Measurements from ENCODE around the gene FAM234B. TPM values are rescaled to one million over a fixed set of nuclear protein-coding genes. Genes with fewer than 3 reads are reported as not detected.

FAM234B gene
- total RNA-seq, 2 donors from 2014 or later, result 20.8 to 32.0 TPM

DNA sequence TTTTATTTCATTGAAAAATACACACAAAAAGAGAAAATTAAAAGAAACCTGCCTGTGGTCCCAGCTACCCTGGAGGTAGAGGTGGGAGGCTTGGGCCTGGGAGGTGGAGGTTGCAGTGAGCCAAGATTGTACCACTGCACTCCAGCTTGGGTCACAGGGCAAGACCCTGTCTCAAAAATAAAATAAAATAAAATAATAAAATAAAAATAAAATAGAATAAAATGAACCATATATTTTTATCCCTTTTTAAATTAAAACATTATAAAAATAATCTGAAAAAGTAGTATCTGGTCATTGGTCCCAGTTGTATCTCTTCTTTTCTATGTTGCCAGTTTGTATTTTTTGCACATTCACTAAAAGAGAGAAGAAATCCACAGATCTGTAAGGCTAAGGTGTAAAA is 16.7 kb upstream of the FAM234B start:
- no peak overlapping the region for H3K27ac Mint-ChIP-seq
- Histone ChIP-seq H3K27ac (ENCODE audit: low read depth, low read length) (no peak overlapping the region), H3K36me3 (ENCODE audit: control insufficient read depth, insufficient read depth, low read length) (no peaks in the 10 kb centered on the region), H3K27me3 (ENCODE audit: control insufficient read depth, insufficient read depth, low read length, poor library complexity, severe bottlenecking) (no peaks in the 10 kb centered on the region), H3K9me3 (ENCODE audit: control insufficient read depth, low read length) (no peaks in the 10 kb centered on the region), H3K4me1 (ENCODE audit: control insufficient read depth, insufficient read depth, low read length) (peaks cover 4% of the 10 kb centered on the region), H3K4me3 (ENCODE audit: low read length) (no peak overlapping the region), H3K9ac (ENCODE audit: extremely low read depth, low read length, poor library complexity, severe bottlenecking) (no peak overlapping the region)
- no peaks in the 10 kb centered on the region for H3K36me3 Mint-ChIP-seq (ENCODE audit: low read depth)
- no peaks in the 10 kb centered on the region for H3K9me3 Mint-ChIP-seq
- peaks cover 11% of the 10 kb centered on the region for H3K4me1 Mint-ChIP-seq
- H3K27me3 Mint-ChIP-seq (ENCODE audit: insufficient read depth), result peaks cover 16% of the 10 kb centered on the region
- no peak for TF ChIP-seq CTCF (conservative IDR thresholded peaks at IDR 0.05)
- DNase-seq, result no peak
- H3K4me3 Mint-ChIP-seq, result no peak overlapping the region

DNA sequence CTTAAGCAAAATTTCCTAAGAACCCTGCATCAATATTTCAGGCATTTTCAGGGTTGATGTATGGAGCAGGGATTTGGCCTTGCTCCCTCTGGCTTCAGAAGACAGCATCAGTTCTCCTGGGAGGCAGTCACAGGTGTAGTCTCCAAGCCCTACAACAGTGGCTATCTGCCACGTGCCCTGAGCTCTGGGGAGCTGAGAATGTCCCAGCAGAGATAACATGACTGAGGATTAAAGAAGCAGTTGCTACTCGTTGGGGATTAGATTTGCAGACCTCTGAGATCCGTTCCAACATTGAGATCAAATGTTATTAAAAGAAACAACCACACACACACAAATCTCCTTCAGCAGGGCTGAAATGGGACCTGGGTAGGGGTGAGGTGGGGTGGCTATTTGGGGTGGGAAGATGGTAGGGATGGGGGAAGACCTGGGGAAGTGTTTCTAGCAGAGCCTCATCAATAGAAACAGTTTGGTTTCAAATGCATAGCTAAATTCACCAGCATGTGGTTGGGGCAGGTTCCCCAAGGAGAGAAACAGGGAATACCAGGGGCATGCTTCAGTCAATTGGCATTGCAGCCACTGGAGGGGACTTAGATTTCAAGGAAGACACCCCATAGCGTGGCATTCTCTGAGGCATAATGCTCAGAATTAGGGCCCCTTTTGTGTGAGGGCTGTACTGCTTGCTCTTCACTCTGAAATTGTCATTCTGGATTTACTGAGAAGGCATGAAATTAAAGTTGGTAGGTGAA is 15.2 kb upstream of the FAM234B start:
- Histone ChIP-seq H3K36me3 (ENCODE audit: control insufficient read depth, insufficient read depth, low read length) (no peaks in the 10 kb centered on the region), H3K9ac (ENCODE audit: extremely low read depth, low read length, poor library complexity, severe bottlenecking) (no peak overlapping the region), H3K27ac (ENCODE audit: low read depth, low read length) (no peak overlapping the region), H3K9me3 (ENCODE audit: control insufficient read depth, low read length) (no peaks in the 10 kb centered on the region), H3K4me3 (ENCODE audit: low read length) (no peak overlapping the region), H3K4me1 (ENCODE audit: control insufficient read depth, insufficient read depth, low read length) (peaks cover 4% of the 10 kb centered on the region), H3K27me3 (ENCODE audit: control insufficient read depth, insufficient read depth, low read length, poor library complexity, severe bottlenecking) (no peaks in the 10 kb centered on the region)
- WGBS, 2 experiments (ENCODE audit: insufficient coverage in 1 of 2, insufficient read length in 1 of 2), result 61 to 86% methylated on average over 1 to 3 of the region's 4 CpGs
- peaks cover 11% of the 10 kb centered on the region for H3K4me1 Mint-ChIP-seq
- H3K4me3 Mint-ChIP-seq, result no peak overlapping the region
- H3K36me3 Mint-ChIP-seq (ENCODE audit: low read depth), result no peaks in the 10 kb centered on the region
- no peaks in the 10 kb centered on the region for H3K9me3 Mint-ChIP-seq
- H3K27me3 Mint-ChIP-seq (ENCODE audit: insufficient read depth), result peaks cover 15% of the 10 kb centered on the region
- DNase-seq, result peak; percentile 73
- no peak overlapping the region for H3K27ac Mint-ChIP-seq
- TF ChIP-seq CTCF (conservative IDR thresholded peaks at IDR 0.05), result peak; percentile 64

- H3K36me3 ChIP-seq (ENCODE audit: control insufficient read depth, insufficient read depth, low read length), result no peaks in the 10 kb centered on the region
- Mint-ChIP-seq H3K36me3 (ENCODE audit: low read depth) (no peaks in the 10 kb centered on the region), H3K9me3 (no peaks in the 10 kb centered on the region), H3K27me3 (ENCODE audit: insufficient read depth) (peaks cover 15% of the 10 kb centered on the region), H3K4me3 (no peak overlapping the region), H3K4me1 (peaks cover 11% of the 10 kb centered on the region), H3K27ac (no peak overlapping the region)
- no peak overlapping the region for H3K4me3 ChIP-seq (ENCODE audit: low read length)
- no peak overlapping the region for H3K27ac ChIP-seq (ENCODE audit: low read depth, low read length)
- no peak for DNase-seq
- H3K9me3 ChIP-seq (ENCODE audit: control insufficient read depth, low read length), result no peaks in the 10 kb centered on the region
- peaks cover 4% of the 10 kb centered on the region for H3K4me1 ChIP-seq (ENCODE audit: control insufficient read depth, insufficient read depth, low read length)
- no peak overlapping the region for H3K9ac ChIP-seq (ENCODE audit: extremely low read depth, low read length, poor library complexity, severe bottlenecking)
- TF ChIP-seq CTCF (conservative IDR thresholded peaks at IDR 0.05), result no peak
- H3K27me3 ChIP-seq (ENCODE audit: control insufficient read depth, insufficient read depth, low read length, poor library complexity, severe bottlenecking), result no peaks in the 10 kb centered on the region
- 84 to 85% methylated on average over 5 to 9 of the region's 9 CpGs for WGBS, 2 experiments (ENCODE audit: insufficient coverage in 1 of 2, insufficient read length in 1 of 2)
Measured at GRCh38 chr12:13030541-13031291, 13.5 kb upstream of the FAM234B start.

All from endodermal cell (in vitro differentiated cells).